Thoracic aorta (tissue), 2 donors: ENCODE results near the gene PRKCA. TPM values are rescaled to one million over a fixed set of nuclear protein-coding genes. Genes with fewer than 3 reads are reported as not detected.

Experiments
- ATAC-seq: fragments of 150-250 bp; one replicate; pipeline ENCODE4 v1.8.0; 2017; ENCODE audit warnings: low read depth; ENCODE audit not compliant: insufficient number of reproducible peaks, low FRiP score
- DNase-seq: peaks from one replicate; pipeline ENCODE4 v3.0.0-alpha.2; 2020; ENCODE audit warnings: low spot score
- H3K27ac ChIP-seq, 2 donors: fragments of 200-600 bp; sonication (generic); 1 replicate in 1 of 2; 2 replicates in 1 of 2; pipeline ENCODE4 v1.5.1; 2016; ENCODE audit warnings: mild to moderate bottlenecking in 2 of 2, moderate library complexity in 2 of 2
- H3K27me3 ChIP-seq: fragments of 200-600 bp; sonication (generic); replicated peaks from 2 replicates; pipeline ENCODE4 v1.6.0; 2016; ENCODE audit warnings: mild to moderate bottlenecking; ENCODE audit not compliant: insufficient read depth
- H3K36me3 ChIP-seq: fragments of 200-600 bp; sonication (generic); one replicate; pipeline ENCODE4 v1.5.1; 2016
- H3K4me1 ChIP-seq, 2 donors: fragments of 200-600 bp; sonication (generic); 1 replicate in 1 of 2; 2 replicates in 1 of 2; pipeline versions ENCODE4 v1.5.1 to v1.6.0; 2016; ENCODE audit warnings: low read depth in 2 of 2, mild to moderate bottlenecking in 1 of 2; ENCODE audit not compliant: control insufficient read depth in 1 of 2
- H3K4me3 ChIP-seq: fragments of 200-600 bp; sonication (generic); 2 replicates; pipeline ENCODE4 v1.5.1; 2016; ENCODE audit warnings: mild to moderate bottlenecking
- H3K9me3 ChIP-seq: fragments of 200-600 bp; sonication (generic); 2 replicates; pipeline ENCODE4 v1.5.1; 2016
- total RNA-seq, 2 donors: library from RNA; depleted of rRNA; stranded (reverse); fragments of >200 nt; gene quantifications; one replicate each; pipeline versions ENCODE4 v1.1.0 to v1.2.3, GENCODE V29; 2016
- TF ChIP-seq, protein P1 (sequence below): fragments of 200-600 bp; sonication (generic); IDR thresholded peaks from one replicate; pipeline ENCODE4 v1.5.1; 2019; ENCODE audit warnings: antibody characterized with exemption

The PRKCA gene
- total RNA-seq, 2 donors from 2014 or later, result 9.1 to 11.6 TPM

DNA sequence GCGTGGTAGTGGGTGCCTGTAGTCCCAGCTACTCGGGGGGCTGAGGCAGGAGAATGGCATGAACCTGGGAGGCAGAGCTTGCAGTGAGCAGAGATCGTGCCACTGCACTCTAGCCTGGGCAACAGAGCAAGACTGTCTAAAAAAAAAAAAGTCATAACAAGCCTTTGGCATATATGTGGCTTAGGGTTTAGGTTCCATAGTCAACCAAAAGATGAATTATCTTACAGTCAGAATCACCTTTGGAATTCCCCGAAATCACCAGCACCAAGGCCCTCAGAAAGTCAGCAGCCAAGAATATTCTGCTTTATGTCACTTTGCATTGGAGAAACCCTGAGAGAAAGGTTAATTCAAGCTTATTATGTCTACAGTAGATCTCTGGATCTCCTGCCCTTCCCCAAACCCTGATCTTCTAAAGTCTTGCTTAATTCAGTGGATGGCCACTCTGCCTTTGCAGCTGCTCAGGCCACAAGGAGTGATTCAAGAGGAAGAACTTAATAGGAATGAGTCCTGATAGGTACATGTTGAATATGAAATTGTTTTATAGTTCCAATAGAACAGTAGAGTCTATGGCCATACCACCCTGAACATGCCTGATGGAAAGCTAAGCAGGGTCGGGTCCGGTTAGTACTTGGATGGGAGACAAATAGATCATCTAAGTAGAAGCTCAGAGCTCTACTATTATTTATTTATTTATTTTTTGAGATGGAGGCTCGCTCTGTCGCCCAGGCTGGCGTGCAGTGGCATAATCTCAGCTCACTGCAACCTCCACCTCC lies 336.5 kb downstream of the PRKCA start:
- peaks cover 0 to 5% of the 10 kb centered on the region in 2 donors for H3K4me1 ChIP-seq
- ATAC-seq (no peak), DNase-seq (no peak)
- H3K36me3 ChIP-seq, result no peaks in the 10 kb centered on the region
- no peak overlapping the region for H3K27ac ChIP-seq
- no peaks in the 10 kb centered on the region for H3K9me3 ChIP-seq
- H3K27me3 ChIP-seq, result no peaks in the 10 kb centered on the region
- H3K4me3 ChIP-seq, result no peak overlapping the region
- TF ChIP-seq, protein P1, sequence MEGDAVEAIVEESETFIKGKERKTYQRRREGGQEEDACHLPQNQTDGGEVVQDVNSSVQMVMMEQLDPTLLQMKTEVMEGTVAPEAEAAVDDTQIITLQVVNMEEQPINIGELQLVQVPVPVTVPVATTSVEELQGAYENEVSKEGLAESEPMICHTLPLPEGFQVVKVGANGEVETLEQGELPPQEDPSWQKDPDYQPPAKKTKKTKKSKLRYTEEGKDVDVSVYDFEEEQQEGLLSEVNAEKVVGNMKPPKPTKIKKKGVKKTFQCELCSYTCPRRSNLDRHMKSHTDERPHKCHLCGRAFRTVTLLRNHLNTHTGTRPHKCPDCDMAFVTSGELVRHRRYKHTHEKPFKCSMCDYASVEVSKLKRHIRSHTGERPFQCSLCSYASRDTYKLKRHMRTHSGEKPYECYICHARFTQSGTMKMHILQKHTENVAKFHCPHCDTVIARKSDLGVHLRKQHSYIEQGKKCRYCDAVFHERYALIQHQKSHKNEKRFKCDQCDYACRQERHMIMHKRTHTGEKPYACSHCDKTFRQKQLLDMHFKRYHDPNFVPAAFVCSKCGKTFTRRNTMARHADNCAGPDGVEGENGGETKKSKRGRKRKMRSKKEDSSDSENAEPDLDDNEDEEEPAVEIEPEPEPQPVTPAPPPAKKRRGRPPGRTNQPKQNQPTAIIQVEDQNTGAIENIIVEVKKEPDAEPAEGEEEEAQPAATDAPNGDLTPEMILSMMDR, result no peak

DNA sequence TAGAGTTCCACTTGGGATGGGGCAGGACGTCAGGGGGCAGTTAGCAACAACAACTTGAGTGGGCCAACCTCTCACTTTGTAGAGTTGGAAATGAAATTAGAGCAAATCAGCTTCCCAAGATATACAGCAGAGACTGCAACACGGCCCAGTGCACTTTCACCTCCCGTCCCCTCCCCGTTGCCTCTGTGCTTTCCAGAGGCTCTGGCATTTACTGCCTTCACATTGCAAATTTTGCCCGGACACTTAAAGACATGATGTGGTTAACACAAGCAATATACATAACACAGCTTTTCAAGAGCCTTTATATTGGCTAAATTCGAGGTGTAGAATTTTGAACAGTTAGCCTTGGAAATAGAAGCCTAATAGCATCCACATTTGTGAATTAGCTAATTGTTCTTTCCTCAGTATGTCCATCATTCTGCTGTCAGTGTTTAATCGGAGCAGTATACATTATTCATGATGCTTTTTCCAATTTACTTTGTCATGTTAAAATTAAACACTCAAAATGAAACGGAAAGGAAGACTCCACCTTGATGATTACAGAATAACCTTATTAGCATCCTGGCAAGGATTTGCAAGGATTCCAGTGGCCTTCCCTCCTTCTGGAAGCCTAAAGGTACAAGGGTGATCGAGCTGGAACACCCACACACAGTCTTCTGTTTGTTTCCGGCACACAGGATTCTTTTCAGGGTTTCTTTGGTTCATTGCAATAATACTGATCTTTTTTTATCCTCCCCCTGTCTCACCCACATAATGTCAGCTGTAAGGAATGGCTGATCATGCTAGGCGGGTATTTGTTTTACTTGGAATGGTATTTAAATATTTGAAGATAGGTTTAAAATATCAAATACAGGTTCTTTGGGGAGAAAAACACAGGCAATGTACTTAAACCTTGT lies 341.6 kb downstream of the PRKCA start:
- TF ChIP-seq, protein P1, result no peak

DNA sequence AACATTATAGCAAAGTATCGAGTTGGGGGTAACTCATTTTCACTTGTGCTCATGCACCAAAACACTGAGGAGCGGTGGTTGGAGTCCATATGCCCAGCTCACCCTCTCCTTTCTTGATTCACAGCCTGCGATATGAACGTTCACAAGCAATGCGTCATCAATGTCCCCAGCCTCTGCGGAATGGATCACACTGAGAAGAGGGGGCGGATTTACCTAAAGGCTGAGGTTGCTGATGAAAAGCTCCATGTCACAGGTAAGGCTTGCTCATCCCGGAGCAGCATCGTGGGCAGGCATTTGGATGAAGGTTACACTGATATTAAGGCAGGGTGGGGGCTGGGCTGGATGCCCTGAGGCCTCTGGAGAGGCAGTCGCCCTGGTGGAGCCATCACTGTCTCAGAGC lies 342.8 kb downstream of the PRKCA start:
- ATAC-seq, result no peak
- H3K27me3 ChIP-seq, result no peaks in the 10 kb centered on the region
- TF ChIP-seq, protein P1, result no peak
- H3K9me3 ChIP-seq, result no peaks in the 10 kb centered on the region
- H3K4me1 ChIP-seq, result peaks cover 6 to 15% of the 10 kb centered on the region in 2 donors
- DNase-seq, result no peak
- H3K36me3 ChIP-seq, result no peaks in the 10 kb centered on the region
- no peak overlapping the region for H3K4me3 ChIP-seq
- H3K27ac ChIP-seq, result no peak overlapping the region

More for the DNA sequence above, 341.6 kb downstream of the PRKCA start:
- ATAC-seq (no peak), DNase-seq (no peak)
- H3K27me3 ChIP-seq, result no peaks in the 10 kb centered on the region
- peaks cover 6 to 15% of the 10 kb centered on the region in 2 donors for H3K4me1 ChIP-seq
- no peaks in the 10 kb centered on the region for H3K36me3 ChIP-seq
- no peak overlapping the region for H3K4me3 ChIP-seq
- peak overlapping the region in 1 of 2 donors; percentile 5 for H3K27ac ChIP-seq
- no peaks in the 10 kb centered on the region for H3K9me3 ChIP-seq

DNA sequence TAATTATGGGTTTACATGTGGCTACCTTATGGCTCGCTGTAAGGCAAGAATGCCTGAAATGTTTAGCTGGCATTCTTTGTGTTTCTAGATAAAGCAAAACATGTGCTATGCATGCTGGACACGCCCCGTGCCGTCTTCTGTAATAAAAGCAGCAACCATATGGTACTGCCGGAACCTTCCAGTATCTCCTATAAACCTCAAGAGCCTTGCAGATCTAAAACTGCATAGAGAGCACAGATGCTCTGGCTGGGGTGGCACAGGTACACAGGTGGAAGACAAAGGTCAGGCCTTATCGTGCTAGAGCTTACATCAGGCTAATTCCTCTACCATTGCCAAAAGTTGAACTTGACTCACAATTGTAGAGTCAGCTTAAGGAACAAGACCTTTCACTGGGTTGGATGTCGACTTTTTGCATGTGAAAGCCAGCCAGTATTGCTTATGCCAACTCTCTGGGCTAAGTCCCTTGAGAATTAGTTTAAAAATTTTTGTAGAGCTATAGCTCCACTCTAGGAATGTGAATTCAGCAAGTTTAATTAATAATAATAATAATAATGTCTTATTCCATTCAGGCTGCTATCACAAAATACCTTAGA lies 345.1 kb downstream of the PRKCA start:
- DNase-seq (no peak), ATAC-seq (no peak)
- TF ChIP-seq, protein P1, result no peak
- Histone ChIP-seq H3K9me3 (no peaks in the 10 kb centered on the region), H3K4me3 (no peak overlapping the region), H3K36me3 (no peaks in the 10 kb centered on the region), H3K27me3 (no peaks in the 10 kb centered on the region), H3K4me1 (peaks cover 6 to 15% of the 10 kb centered on the region in 2 donors), H3K27ac (no peak overlapping the region)
